PFSK-1 (cell line): ENCODE measurements around the gene RUBCN.

Source experiments
- FOXP2 ChIP-seq: optimal IDR thresholded peaks from 2 replicates; pipeline ENCODE3; 2011; ENCODE audit warnings: borderline replicate concordance, control low read depth, inconsistent platforms; ENCODE audit not compliant: insufficient read depth; ENCODE audit errors: extremely low read length, extremely low read depth
- POLR2AphosphoS5 ChIP-seq: IDR thresholded peaks from 2 replicates; pipeline ENCODE4 v1.6.1; 2012; ENCODE audit warnings: low read depth, mild to moderate bottlenecking, control low read depth, low read length, moderate library complexity
- REST ChIP-seq, 2 experiments: IDR thresholded peaks; 2 replicates each; pipeline versions ENCODE4 v1.6.1 to v1.8.0; 2011 to 2012; ENCODE audit warnings: low read depth in 2 of 2, low read length in 2 of 2, control low read depth in 1 of 2, inconsistent platforms in 1 of 2, mild to moderate bottlenecking in 1 of 2, moderate library complexity in 1 of 2; ENCODE audit not compliant: insufficient read depth in 1 of 2
- SIN3A ChIP-seq: IDR thresholded peaks from 2 replicates; pipeline ENCODE4 v1.6.1; 2012; ENCODE audit warnings: mild to moderate bottlenecking, low read length, moderate library complexity, borderline replicate concordance; ENCODE audit not compliant: insufficient read depth
- TAF1 ChIP-seq: IDR thresholded peaks from 2 replicates; pipeline ENCODE4 v1.6.1; 2012; ENCODE audit warnings: low read length, control low read depth, borderline replicate concordance; ENCODE audit not compliant: insufficient read depth

The RUBCN gene

DNA sequence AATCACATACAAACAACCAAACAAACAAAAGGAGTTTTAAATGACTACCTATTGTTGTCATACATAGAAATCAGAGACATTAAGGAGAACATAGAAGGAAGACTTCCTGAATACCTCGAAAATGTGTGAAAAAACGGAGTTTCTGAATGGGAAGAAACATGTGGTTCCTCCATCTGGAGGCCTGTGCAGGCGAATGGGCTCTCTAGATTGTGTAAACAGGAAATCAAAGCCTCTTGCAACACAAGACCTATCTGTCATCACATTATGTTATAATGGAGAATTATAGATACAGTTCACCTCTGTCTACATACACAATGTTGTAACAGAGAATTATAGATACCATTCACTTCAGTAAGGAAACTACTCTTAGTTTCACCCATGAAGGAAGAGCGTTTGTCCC, 44.1 kb downstream of the RUBCN start:
- TF ChIP-seq SIN3A (no peak), FOXP2 (no peak), POLR2AphosphoS5 (no peak), TAF1 (no peak), REST (IDR thresholded peaks at IDR 0.05; ENCODE audit: insufficient read depth in 1 of 2, low read depth in 2 of 2, low read length in 2 of 2) (no peak)

- TF ChIP-seq POLR2AphosphoS5 (no peak), TAF1 (no peak), REST (IDR thresholded peaks at IDR 0.05; ENCODE audit: insufficient read depth in 1 of 2, low read depth in 2 of 2, low read length in 2 of 2) (no peak), FOXP2 (no peak), SIN3A (no peak)
These were observed 46.0 kb downstream of the RUBCN start for GRCh38 chr3:197690754-197691153.

DNA sequence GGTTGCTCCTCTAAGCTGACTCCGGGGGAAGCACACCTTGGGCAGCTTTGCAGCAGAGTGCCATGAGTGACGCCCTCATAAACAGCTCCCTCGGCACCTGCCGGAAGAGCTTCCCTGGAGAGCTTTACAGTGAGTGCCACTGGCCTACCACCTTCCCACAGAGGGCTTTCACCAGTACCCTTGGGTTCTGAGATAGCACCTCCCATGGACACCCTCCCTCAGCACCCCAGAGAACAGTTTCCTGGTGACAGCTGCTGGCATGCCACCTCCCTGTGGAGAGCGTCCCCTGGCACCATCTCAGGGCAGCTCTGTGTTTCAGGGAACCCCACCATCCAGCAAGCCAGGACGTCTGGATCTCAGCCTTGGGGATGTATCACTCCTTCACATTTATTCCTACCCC, 49.1 kb downstream of the RUBCN start:
- TF ChIP-seq REST (IDR thresholded peaks at IDR 0.05; ENCODE audit: insufficient read depth in 1 of 2, low read depth in 2 of 2, low read length in 2 of 2) (no peak), SIN3A (no peak), POLR2AphosphoS5 (no peak), FOXP2 (no peak), TAF1 (no peak)

GRCh38 chr3:197686899-197687298, 49.8 kb downstream of the RUBCN start:
- no peak for TF ChIP-seq REST (IDR thresholded peaks at IDR 0.05; ENCODE audit: insufficient read depth in 1 of 2, low read depth in 2 of 2, low read length in 2 of 2)
- no peak for TF ChIP-seq FOXP2
- TF ChIP-seq TAF1: no peak
- TF ChIP-seq SIN3A: no peak
- TF ChIP-seq POLR2AphosphoS5: no peak

DNA sequence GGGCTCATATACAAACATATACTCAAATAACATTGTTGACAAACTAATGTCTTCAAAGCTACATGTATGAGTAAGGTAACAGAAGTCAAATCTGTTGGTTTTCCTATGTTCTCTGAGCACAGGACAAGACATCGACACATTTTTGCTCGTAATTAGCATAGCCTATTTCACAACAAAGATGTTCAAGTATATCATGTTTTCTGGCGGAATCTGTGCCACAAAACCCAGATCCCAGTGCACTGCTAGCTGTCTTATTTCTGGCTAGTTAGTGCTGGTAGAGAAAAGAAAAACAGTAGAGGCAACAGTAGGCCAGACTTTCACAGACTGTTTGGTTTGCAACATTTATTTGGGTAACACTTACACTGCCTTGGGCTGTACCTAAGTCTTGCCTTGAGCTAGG, 51.2 kb downstream of the RUBCN start:
- TF ChIP-seq SIN3A (no peak), REST (IDR thresholded peaks at IDR 0.05; ENCODE audit: insufficient read depth in 1 of 2, low read depth in 2 of 2, low read length in 2 of 2) (no peak), TAF1 (no peak), POLR2AphosphoS5 (no peak), FOXP2 (no peak)
